GM12878 (cell line): ENCODE measurements around the gene PPP1R11. TPM values are rescaled to one million over a fixed set of nuclear protein-coding genes. Genes with fewer than 3 reads are reported as not detected.

Experiments used
- ATAC-seq: fragments of 200-7000 bp; cut with Tn5 transposase; 3 replicates; pipeline ENCODE4 v1.9.1; 2020; ENCODE audit warnings: mild to moderate bottlenecking, moderate library complexity
- BruUV-seq: library from RNA; stranded (reverse); fragments of 400-500 nt; replicated peaks from 2 replicates; lab custom pipeline; 2021; lab: Mats Ljungman, UMichigan
- CTCF ChIA-PET: fragments of 300-600 bp; sonication (Branson Sonifier 250); formaldehyde crosslinking; extraction: SDS; loops from one replicate; lab custom pipeline; 2021; ENCODE audit warnings: inconsistent platforms; lab: Yijun Ruan, JAX
- POLR2A ChIA-PET: fragments of 350-600 bp; formaldehyde crosslinking; extraction: SDS; loops from one replicate; lab custom pipeline; 2021; ENCODE audit warnings: inconsistent platforms; lab: Charles Lee
- RAD21 ChIA-PET: fragments of 300-600 bp; sonication (Branson Sonifier 250); formaldehyde crosslinking; loops from one replicate; lab custom pipeline; 2023; ENCODE audit warnings: antibody characterized with exemption; ENCODE audit not compliant: unreplicated experiment; lab: Charles Lee
- SMC1A ChIA-PET: fragments of 300-600 bp; sonication (Branson Sonifier 250); formaldehyde crosslinking; loops from one replicate; lab custom pipeline; 2023; ENCODE audit not compliant: unreplicated experiment, uncharacterized antibody; lab: Charles Lee
- DNase-seq: peaks from one replicate; pipeline ENCODE4 v3.0.0-alpha.2; 2011; ENCODE audit warnings: low read depth, low spot score
- FAIRE-seq: peaks from 3 replicates; lab custom pipeline; 2011; peaks lifted over from hg19 to GRCh38; lab: Jason Lieb, UNC
- H2AFZ ChIP-seq: 2 replicates; pipeline ENCODE4 v1.6.0; 2011; ENCODE audit warnings: low read depth, low read length, control low read depth; ENCODE audit not compliant: control insufficient read depth
- H3K27ac ChIP-seq: 2 replicates; pipeline ENCODE4 v1.5.1; 2011; ENCODE audit warnings: control low read depth; ENCODE audit not compliant: control insufficient read depth, insufficient read depth
- H3K27me3 ChIP-seq, 2 experiments: replicated peaks in 1 of 2; 2 replicates each; pipeline versions ENCODE4 v1.6.0 to v1.6.1; 2011; ENCODE audit warnings: low read length in 1 of 2; ENCODE audit not compliant: control insufficient read depth in 2 of 2, insufficient read depth in 2 of 2
- H3K36me3 ChIP-seq, 2 experiments: 2 replicates each; pipeline ENCODE4 v1.5.1; 2011; ENCODE audit warnings: low read length in 1 of 2; ENCODE audit not compliant: control insufficient read depth in 2 of 2, insufficient read depth in 2 of 2
- H3K4me1 ChIP-seq: 2 replicates; pipeline ENCODE4 v1.6.1; 2011; ENCODE audit warnings: mild to moderate bottlenecking, low read length, moderate library complexity, mixed read lengths; ENCODE audit not compliant: control insufficient read depth, insufficient read depth
- H3K4me2 ChIP-seq: 2 replicates; pipeline ENCODE4 v1.6.0; 2011; ENCODE audit warnings: control low read depth; ENCODE audit not compliant: control insufficient read depth, insufficient read depth
- H3K4me3 ChIP-seq: fragments of 200-600 bp; sonication (generic); 2 replicates; pipeline ENCODE4 v1.5.1; 2016
- H3K79me2 ChIP-seq: 2 replicates; pipeline ENCODE4 v1.6.0; 2011; ENCODE audit warnings: low read length; ENCODE audit not compliant: control insufficient read depth, insufficient read depth
- H3K9ac ChIP-seq: 2 replicates; pipeline ENCODE4 v1.8.0; 2011; ENCODE audit warnings: low read length, control low read depth, mixed read lengths; ENCODE audit not compliant: control insufficient read depth, insufficient read depth
- H3K9me3 ChIP-seq: replicated peaks from 3 replicates; pipeline ENCODE4 v1.5.1; 2011; ENCODE audit warnings: mild to moderate bottlenecking, low read length; ENCODE audit not compliant: control insufficient read depth, insufficient read depth
- H4K20me1 ChIP-seq: 2 replicates; pipeline ENCODE4 v1.6.0; 2011; ENCODE audit not compliant: control insufficient read depth, insufficient read depth
- ASH2L ChIP-seq: fragments of 300-600, 200-600 bp; sonication (generic); IDR thresholded peaks from 2 replicates; pipeline ENCODE4 v1.6.1; 2017; ENCODE audit warnings: low read depth, mild to moderate bottlenecking, borderline replicate concordance
- E2F8 ChIP-seq: fragments of 450-650 bp; IDR thresholded peaks from 2 replicates; pipeline ENCODE4 v1.6.1; 2018; ENCODE audit warnings: mild to moderate bottlenecking, low read depth, moderate library complexity; ENCODE audit not compliant: partially characterized antibody
- WRNIP1 ChIP-seq: IDR thresholded peaks from 2 replicates; pipeline ENCODE4 v1.6.1; 2011; ENCODE audit warnings: low read depth, low read length, improper control_type of control experiment, borderline replicate concordance
- WGBS: methylation state at CpG from one replicate; pipeline ENCODE4 v1.1.6; 2016; ENCODE audit warnings: low lambda C conversion rate; ENCODE audit not compliant: insufficient replicate concordance, insufficient coverage; ENCODE audit errors: missing lambda C conversion rate; 5-methylcytosine and 5-hydroxymethylcytosine counted together
- in situ Hi-C: fragments of 300-500 bp; cut with MboI; formaldehyde crosslinking; loops from 9 replicates; pipeline ENCODE4 v1.14.3; 2018; ENCODE audit warnings: mixed read lengths
- intact Hi-C: fragments of 100-400 bp; cut with micrococcal nuclease; formaldehyde crosslinking; loops from one replicate; pipeline ENCODE4 v1.14.2; 2022; ENCODE audit not compliant: unreplicated experiment
- polyA plus RNA-seq, 11 experiments: library from polyadenylated mRNA; depleted of rRNA in 4 of 11; unstranded in 6 of 11; stranded (reverse) in 5 of 11; fragments of >200 nt; fragmentation: Nextera tagmentation in 4 of 11; fragmentation: Illumina TruSeq in 1 of 11; extraction: Ambion mirVana in 4 of 11; extraction: Trizol in 1 of 11; gene quantifications; 1 replicate in 1 of 11; 2 replicates in 10 of 11; pipeline versions ENCODE4 v1.2.1 to v1.2.3, GENCODE V29; 2011 to 2016; ENCODE audit warnings: inconsistent platforms in 2 of 11, missing spikeins in 2 of 11, low read depth in 1 of 11
- total RNA-seq, 4 experiments: library from RNA; depleted of rRNA in 3 of 4; stranded (reverse); fragments of >200 nt in 3 of 4; fragmentation: Illumina TruSeq in 1 of 4; extraction: Trizol in 1 of 4; gene quantifications; 2 replicates each; pipeline versions ENCODE4 v1.2.1 to v1.2.3, GENCODE V29; 2013 to 2021

PPP1R11 gene
- total and polyA plus RNA-seq, 10 of the 15 experiments (the other 5 are each of a cell fraction or from before 2014, with no cell fraction given): 12.6 to 56.1 (median 33.5) TPM

- no peaks in the 10 kb centered on the region for H3K4me1 ChIP-seq
- ChIA-PET SMC1A (interaction anchor here (2.0 to 3.8 kb wide), 2 partner anchors 11 to 40 kb away, joined by 11 to 13 read pairs; no protein-coding TSS in a partner anchor), RAD21 (no interaction called here)
- H3K4me3 ChIP-seq: no peak overlapping the region
- WGBS: 46% methylated on average over 6 of the region's 6 CpGs
- TF ChIP-seq E2F8 (no peak), WRNIP1 (no peak), ASH2L (no peak)
- TF ChIP-seq, all 136 proteins: peak for 0
- DNase-seq: no peak
- no peaks in the 10 kb centered on the region for H3K79me2 ChIP-seq
- H3K4me2 ChIP-seq: no peak overlapping the region
- no peaks in the 10 kb centered on the region for H4K20me1 ChIP-seq
- intact Hi-C loops (no loop called here), in situ Hi-C loops (no loop called here)
- FAIRE-seq: no peak
- BruUV-seq: no TSS peak
- H2AFZ ChIP-seq: no peak overlapping the region
- no peaks in the 10 kb centered on the region for H3K36me3 ChIP-seq
- H3K9me3 ChIP-seq: no peaks in the 10 kb centered on the region
- no peak for ATAC-seq
- H3K27me3 ChIP-seq: peaks cover 3 to 4% of the 10 kb centered on the region in 2 experiments; a peak in 2 of 4 replicates
- CTCF ChIA-PET: interaction anchor here (0.7 to 2.1 kb wide), 3 partner anchors 9 to 38 kb away, joined by 3 to 16 read pairs (median 7); no protein-coding TSS in a partner anchor
- H3K9ac ChIP-seq: no peak overlapping the region
- no peak overlapping the region for H3K27ac ChIP-seq
- POLR2A ChIA-PET: interaction anchor here (0.7 kb wide), 1 partner anchor 187 kb away, joined by 4 read pairs; no protein-coding TSS in a partner anchor
Observed at GRCh38 chr6:30092852-30093543, 26.0 kb downstream of the PPP1R11 start.
